ENCODE data around the gene ANKRD26.

GRCh38 chr10:27035163-27035562, 65.1 kb downstream of the ANKRD26 start:
- TF ChIP-seq, protein P1, sequence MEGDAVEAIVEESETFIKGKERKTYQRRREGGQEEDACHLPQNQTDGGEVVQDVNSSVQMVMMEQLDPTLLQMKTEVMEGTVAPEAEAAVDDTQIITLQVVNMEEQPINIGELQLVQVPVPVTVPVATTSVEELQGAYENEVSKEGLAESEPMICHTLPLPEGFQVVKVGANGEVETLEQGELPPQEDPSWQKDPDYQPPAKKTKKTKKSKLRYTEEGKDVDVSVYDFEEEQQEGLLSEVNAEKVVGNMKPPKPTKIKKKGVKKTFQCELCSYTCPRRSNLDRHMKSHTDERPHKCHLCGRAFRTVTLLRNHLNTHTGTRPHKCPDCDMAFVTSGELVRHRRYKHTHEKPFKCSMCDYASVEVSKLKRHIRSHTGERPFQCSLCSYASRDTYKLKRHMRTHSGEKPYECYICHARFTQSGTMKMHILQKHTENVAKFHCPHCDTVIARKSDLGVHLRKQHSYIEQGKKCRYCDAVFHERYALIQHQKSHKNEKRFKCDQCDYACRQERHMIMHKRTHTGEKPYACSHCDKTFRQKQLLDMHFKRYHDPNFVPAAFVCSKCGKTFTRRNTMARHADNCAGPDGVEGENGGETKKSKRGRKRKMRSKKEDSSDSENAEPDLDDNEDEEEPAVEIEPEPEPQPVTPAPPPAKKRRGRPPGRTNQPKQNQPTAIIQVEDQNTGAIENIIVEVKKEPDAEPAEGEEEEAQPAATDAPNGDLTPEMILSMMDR (IDR thresholded peaks at IDR 0.05), result no peak
- TF ChIP-seq POLR2AphosphoS5 (IDR thresholded peaks at IDR 0.05), result no peak
